ENCODE results near the gene PICK1.

DNA sequence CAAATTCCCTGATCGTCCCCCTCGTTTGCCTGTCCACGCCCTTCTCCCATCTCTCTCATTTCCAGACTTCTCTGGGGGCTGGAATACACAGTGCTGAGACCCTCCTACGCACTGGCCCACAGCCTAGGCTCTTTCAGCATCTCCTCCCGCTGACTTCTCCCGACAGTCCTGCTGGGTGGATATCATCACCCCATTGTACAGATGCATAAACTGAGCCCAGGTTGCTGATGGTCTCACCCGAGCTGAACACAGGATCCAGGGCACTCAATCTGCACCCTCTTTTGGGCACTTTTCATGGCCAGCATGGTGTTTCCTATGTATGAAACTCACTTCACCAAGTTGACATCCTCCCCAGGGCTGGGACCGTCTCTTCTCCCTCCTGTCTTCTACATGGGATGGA is 31.7 kb upstream of the PICK1 start:
- TF ChIP-seq POLR2AphosphoS5 (IDR thresholded peaks at IDR 0.05; ENCODE audit: low read depth, low read length) = no peak
- no peak for TF ChIP-seq FOXP2 (optimal IDR thresholded peaks at IDR 0.05; ENCODE audit: borderline replicate concordance, extremely low read depth, extremely low read length, insufficient read depth)
- TF ChIP-seq REST (IDR thresholded peaks at IDR 0.05; ENCODE audit: insufficient read depth in 1 of 2, low read depth in 2 of 2, low read length in 2 of 2) = no peak
